SK-N-SH (cell line): Measurements from ENCODE around the gene UBE2G1. TPM values are rescaled to one million over a fixed set of nuclear protein-coding genes. Genes with fewer than 3 reads are reported as not detected.

Experiments
- CTCF ChIA-PET: fragments of 300-600, 350-600 bp; formaldehyde crosslinking; extraction: SDS; loops from one replicate; lab custom pipeline; 2021; lab: Yijun Ruan, JAX
- POLR2A ChIA-PET: fragments of 350-600 bp; sonication (Branson Sonifier 250); formaldehyde crosslinking; extraction: SDS; loops from one replicate; lab custom pipeline; 2020; ENCODE audit warnings: antibody characterized with exemption, inconsistent platforms; lab: Yijun Ruan, JAX
- DNase-seq: peaks from one replicate; pipeline ENCODE4 v3.0.0; 2012
- H2AFZ ChIP-seq: fragments of 200-600 bp; sonication (generic); 2 replicates; pipeline ENCODE4 v1.8.1; 2016; ENCODE audit warnings: antibody characterized with exemption, mild to moderate bottlenecking, low read depth
- H3F3A ChIP-seq: fragments of 200-600 bp; sonication (generic); replicated peaks from 2 replicates; pipeline ENCODE3; 2016; ENCODE audit warnings: antibody characterized with exemption, mild to moderate bottlenecking; ENCODE audit not compliant: insufficient read depth
- H3K27ac ChIP-seq, 2 experiments: fragments of 200-500 bp in 1 of 2; fragments of 200-600 bp in 1 of 2; sonication (Bioruptor generic) in 1 of 2; sonication (generic), shearing (Covaris generic) in 1 of 2; 2 replicates each; pipeline versions ENCODE4 v1.5.1 to v1.6.1; 2014 to 2016; ENCODE audit warnings: low read depth in 2 of 2, inconsistent platforms in 1 of 2, low read length in 1 of 2, mild to moderate bottlenecking in 1 of 2, mixed read lengths in 1 of 2
- H3K27me3 ChIP-seq: fragments of 200-600 bp; sonication (generic), shearing (Covaris generic); 2 replicates; pipeline ENCODE4 v1.6.1; 2016; ENCODE audit warnings: mixed run types; ENCODE audit not compliant: insufficient read depth
- H3K36me3 ChIP-seq, 2 experiments: fragments of 200-500 bp in 1 of 2; fragments of 200-600 bp in 1 of 2; sonication (Bioruptor generic) in 1 of 2; sonication (generic) in 1 of 2; replicated peaks in 1 of 2; 2 replicates each; pipeline versions ENCODE3 to v1.5.1; 2014 to 2016; ENCODE audit warnings: low read length in 1 of 2, mild to moderate bottlenecking in 1 of 2; ENCODE audit not compliant: insufficient read depth in 2 of 2, control insufficient read depth in 1 of 2
- H3K4me1 ChIP-seq, 2 experiments: fragments of 200-500 bp in 1 of 2; fragments of 200-600 bp in 1 of 2; sonication (Bioruptor generic) in 1 of 2; sonication (generic), shearing (Covaris generic) in 1 of 2; 2 replicates each; pipeline versions ENCODE4 v1.5.1 to v1.6.1; 2014 to 2016; ENCODE audit warnings: low read depth in 1 of 2, low read length in 1 of 2, mixed run types in 1 of 2; ENCODE audit not compliant: insufficient read depth in 2 of 2, control insufficient read depth in 1 of 2
- H3K4me2 ChIP-seq: fragments of 200-600 bp; sonication (generic), shearing (Covaris generic); 2 replicates; pipeline ENCODE4 v1.6.1; 2017; ENCODE audit warnings: mixed run types
- H3K4me3 ChIP-seq, 2 experiments: fragments of 200-500 bp in 1 of 2; fragments of 200-600 bp in 1 of 2; sonication (Bioruptor generic) in 1 of 2; sonication (generic), shearing (Covaris generic) in 1 of 2; 2 replicates each; pipeline versions ENCODE4 v1.5.1 to v1.8.1; 2014 to 2016; ENCODE audit warnings: low read depth in 2 of 2, inconsistent platforms in 1 of 2, low read length in 1 of 2, mild to moderate bottlenecking in 1 of 2, mixed read lengths in 1 of 2, moderate library complexity in 1 of 2
- H3K79me2 ChIP-seq: fragments of 200-600 bp; sonication (generic); 2 replicates; pipeline ENCODE4 v1.8.1; 2017; ENCODE audit warnings: mild to moderate bottlenecking; ENCODE audit not compliant: insufficient read depth
- H3K9ac ChIP-seq: fragments of 200-600 bp; sonication (generic); 2 replicates; pipeline ENCODE4 v1.6.1; 2017; ENCODE audit warnings: mixed run types
- H3K9me2 ChIP-seq: fragments of 200-600 bp; sonication (generic); 2 replicates; pipeline ENCODE4 v1.6.1; 2017; ENCODE audit warnings: mixed run types
- H3K9me3 ChIP-seq: fragments of 200-600 bp; sonication (generic); 2 replicates; pipeline ENCODE4 v1.6.1; 2017; ENCODE audit warnings: mixed run types, mild to moderate bottlenecking, moderate library complexity
- H4K20me1 ChIP-seq: fragments of 200-600 bp; sonication (generic); 2 replicates; pipeline ENCODE4 v1.6.1; 2017; ENCODE audit warnings: mild to moderate bottlenecking, mixed run types; ENCODE audit not compliant: insufficient read depth
- CHD2 ChIP-seq: fragments of 150-350 bp; IDR thresholded peaks from 2 replicates; pipeline ENCODE4 v1.6.1; 2018; ENCODE audit warnings: low read length; ENCODE audit not compliant: partially characterized antibody
- ELF1 ChIP-seq: IDR thresholded peaks from 2 replicates; pipeline ENCODE4 v1.4.0; 2012
- FOXM1 ChIP-seq: IDR thresholded peaks from 2 replicates; pipeline ENCODE4 v1.4.0; 2012; ENCODE audit warnings: low read depth, mild to moderate bottlenecking
- GABPA ChIP-seq: IDR thresholded peaks from 2 replicates; pipeline ENCODE4 v1.4.0; 2012; ENCODE audit warnings: low read depth, mild to moderate bottlenecking
- NFIC ChIP-seq: IDR thresholded peaks from 2 replicates; pipeline ENCODE4 v1.4.0; 2012; ENCODE audit warnings: borderline replicate concordance
- RAD21 ChIP-seq: IDR thresholded peaks from 2 replicates; pipeline ENCODE4 v1.6.1; 2012; ENCODE audit warnings: mild to moderate bottlenecking, low read length
- RFX5 ChIP-seq: IDR thresholded peaks from 2 replicates; pipeline ENCODE4 v1.6.1; 2012; ENCODE audit warnings: mild to moderate bottlenecking, improper control_type of control experiment, low read length
- TCF12 ChIP-seq: IDR thresholded peaks from 2 replicates; pipeline ENCODE4 v1.4.0; 2012
- USF1 ChIP-seq: IDR thresholded peaks from 2 replicates; pipeline ENCODE4 v1.4.0; 2012; ENCODE audit warnings: low read depth, borderline replicate concordance
- WGBS: methylation state at CpG from one replicate; pipeline ENCODE4 v1.1.6; 2017; ENCODE audit warnings: low lambda C conversion rate; 5-methylcytosine and 5-hydroxymethylcytosine counted together
- polyA plus RNA-seq, 3 experiments: library from polyadenylated mRNA; depleted of rRNA; stranded (reverse); fragments of >200 nt; gene quantifications; 2 replicates each; pipeline ENCODE4 v1.2.3, GENCODE V29; 2012
- TF ChIP-seq, protein P1 (sequence below): IDR thresholded peaks from 2 replicates; pipeline ENCODE4 v1.6.1; 2012; ENCODE audit warnings: mild to moderate bottlenecking, low read depth, low read length, moderate library complexity
- TF ChIP-seq, protein P2 (sequence below): fragments of 150-350 bp; IDR thresholded peaks from 2 replicates; pipeline ENCODE4 v1.6.1; 2016; ENCODE audit warnings: mild to moderate bottlenecking, low read depth, low read length

Gene UBE2G1
- polyA plus RNA-seq, 1 of the 3 experiments (the other 2 are of a cell fraction) = 23.2 TPM

DNA sequence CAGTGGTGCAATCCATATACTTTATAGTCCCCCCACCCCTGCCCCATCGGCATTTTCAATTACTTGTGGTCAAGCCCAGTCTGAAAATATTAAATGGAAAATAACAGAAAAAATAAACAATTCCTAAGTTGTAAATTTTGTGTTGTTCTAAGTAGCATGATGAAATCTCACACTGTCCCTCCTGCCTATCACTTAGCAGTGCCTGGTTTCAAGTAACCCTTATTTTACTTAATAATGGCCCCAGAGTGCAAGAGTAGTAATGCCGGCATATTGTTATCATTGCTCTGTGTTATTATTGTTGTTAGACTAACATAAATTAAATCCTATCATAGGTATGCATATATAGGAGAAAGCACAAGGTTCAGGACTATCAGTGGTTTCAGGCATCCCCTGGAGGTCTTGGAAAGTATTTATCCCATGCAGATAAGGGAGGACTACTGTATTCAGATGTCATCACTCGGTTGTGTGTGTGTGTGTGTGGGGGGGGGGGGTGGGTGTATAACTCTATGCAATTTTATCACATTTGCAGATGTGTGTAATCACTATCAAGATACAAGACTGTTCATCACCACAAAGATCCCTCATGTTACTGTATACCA is 9.3 kb downstream of the UBE2G1 start:
- no peak for DNase-seq
- ChIA-PET CTCF (no interaction called here), POLR2A (no interaction called here)

More for the DNA sequence above, 9.3 kb downstream of the UBE2G1 start:
- H3K4me3 ChIP-seq = no peak overlapping the region
- TF ChIP-seq RAD21 (no peak), CHD2 (no peak), FOXM1 (no peak), NFIC (no peak), ELF1 (no peak), GABPA (no peak), USF1 (no peak), RFX5 (no peak), TCF12 (no peak)
- TF ChIP-seq, protein P1, sequence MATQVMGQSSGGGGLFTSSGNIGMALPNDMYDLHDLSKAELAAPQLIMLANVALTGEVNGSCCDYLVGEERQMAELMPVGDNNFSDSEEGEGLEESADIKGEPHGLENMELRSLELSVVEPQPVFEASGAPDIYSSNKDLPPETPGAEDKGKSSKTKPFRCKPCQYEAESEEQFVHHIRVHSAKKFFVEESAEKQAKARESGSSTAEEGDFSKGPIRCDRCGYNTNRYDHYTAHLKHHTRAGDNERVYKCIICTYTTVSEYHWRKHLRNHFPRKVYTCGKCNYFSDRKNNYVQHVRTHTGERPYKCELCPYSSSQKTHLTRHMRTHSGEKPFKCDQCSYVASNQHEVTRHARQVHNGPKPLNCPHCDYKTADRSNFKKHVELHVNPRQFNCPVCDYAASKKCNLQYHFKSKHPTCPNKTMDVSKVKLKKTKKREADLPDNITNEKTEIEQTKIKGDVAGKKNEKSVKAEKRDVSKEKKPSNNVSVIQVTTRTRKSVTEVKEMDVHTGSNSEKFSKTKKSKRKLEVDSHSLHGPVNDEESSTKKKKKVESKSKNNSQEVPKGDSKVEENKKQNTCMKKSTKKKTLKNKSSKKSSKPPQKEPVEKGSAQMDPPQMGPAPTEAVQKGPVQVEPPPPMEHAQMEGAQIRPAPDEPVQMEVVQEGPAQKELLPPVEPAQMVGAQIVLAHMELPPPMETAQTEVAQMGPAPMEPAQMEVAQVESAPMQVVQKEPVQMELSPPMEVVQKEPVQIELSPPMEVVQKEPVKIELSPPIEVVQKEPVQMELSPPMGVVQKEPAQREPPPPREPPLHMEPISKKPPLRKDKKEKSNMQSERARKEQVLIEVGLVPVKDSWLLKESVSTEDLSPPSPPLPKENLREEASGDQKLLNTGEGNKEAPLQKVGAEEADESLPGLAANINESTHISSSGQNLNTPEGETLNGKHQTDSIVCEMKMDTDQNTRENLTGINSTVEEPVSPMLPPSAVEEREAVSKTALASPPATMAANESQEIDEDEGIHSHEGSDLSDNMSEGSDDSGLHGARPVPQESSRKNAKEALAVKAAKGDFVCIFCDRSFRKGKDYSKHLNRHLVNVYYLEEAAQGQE = no peak
- TF ChIP-seq, protein P2, sequence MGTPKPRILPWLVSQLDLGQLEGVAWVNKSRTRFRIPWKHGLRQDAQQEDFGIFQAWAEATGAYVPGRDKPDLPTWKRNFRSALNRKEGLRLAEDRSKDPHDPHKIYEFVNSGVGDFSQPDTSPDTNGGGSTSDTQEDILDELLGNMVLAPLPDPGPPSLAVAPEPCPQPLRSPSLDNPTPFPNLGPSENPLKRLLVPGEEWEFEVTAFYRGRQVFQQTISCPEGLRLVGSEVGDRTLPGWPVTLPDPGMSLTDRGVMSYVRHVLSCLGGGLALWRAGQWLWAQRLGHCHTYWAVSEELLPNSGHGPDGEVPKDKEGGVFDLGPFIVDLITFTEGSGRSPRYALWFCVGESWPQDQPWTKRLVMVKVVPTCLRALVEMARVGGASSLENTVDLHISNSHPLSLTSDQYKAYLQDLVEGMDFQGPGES = no peak
- H3K4me1 ChIP-seq = no peaks in the 10 kb centered on the region
- H2AFZ ChIP-seq = no peak overlapping the region
- no peaks in the 10 kb centered on the region for H3K9me3 ChIP-seq
- H3K27me3 ChIP-seq = no peaks in the 10 kb centered on the region
- WGBS = 56% methylated on average over 3 of the region's 3 CpGs
- H3K79me2 ChIP-seq = peaks cover 100% of the 10 kb centered on the region
- peaks cover 98% of the 10 kb centered on the region for H4K20me1 ChIP-seq
- no peak overlapping the region for H3K4me2 ChIP-seq
- H3F3A ChIP-seq = no peaks in the 10 kb centered on the region
- no peak overlapping the region for H3K27ac ChIP-seq
- H3K9ac ChIP-seq = no peak overlapping the region
- peaks cover 0 to 4% of the 10 kb centered on the region in 2 experiments for H3K36me3 ChIP-seq
- H3K9me2 ChIP-seq = no peaks in the 10 kb centered on the region
